CD4-positive, alpha-beta T cell treated with Interleukin-21 for 1 hour (primary cell): ENCODE results near the gene IDI2.
A peak's percentile ranks its signal among the peaks of the same experiment; 100 is the strongest.
"Not testable (repeated sequence)": the region's sequence is repeated elsewhere in the genome, so short reads cannot be mapped to it uniquely, and the experiment has no call there.

ENCODE experiments used
- DNase-seq: peaks from one replicate; pipeline ENCODE4 v3.0.0-alpha.2; 2020

The IDI2 gene

GRCh38 chr10:1025683-1026082 is at the start of gene IDI2:
TSS of gene IDI2 (minus strand) at chr10:1025859. CDS start at chr10:1024723, 1,136 bp downstream.
- no peak for DNase-seq

- DNase-seq, result peak; percentile 21
Measured at GRCh38 chr10:1074748-1075308, 49.2 kb upstream of the IDI2 start.

DNA sequence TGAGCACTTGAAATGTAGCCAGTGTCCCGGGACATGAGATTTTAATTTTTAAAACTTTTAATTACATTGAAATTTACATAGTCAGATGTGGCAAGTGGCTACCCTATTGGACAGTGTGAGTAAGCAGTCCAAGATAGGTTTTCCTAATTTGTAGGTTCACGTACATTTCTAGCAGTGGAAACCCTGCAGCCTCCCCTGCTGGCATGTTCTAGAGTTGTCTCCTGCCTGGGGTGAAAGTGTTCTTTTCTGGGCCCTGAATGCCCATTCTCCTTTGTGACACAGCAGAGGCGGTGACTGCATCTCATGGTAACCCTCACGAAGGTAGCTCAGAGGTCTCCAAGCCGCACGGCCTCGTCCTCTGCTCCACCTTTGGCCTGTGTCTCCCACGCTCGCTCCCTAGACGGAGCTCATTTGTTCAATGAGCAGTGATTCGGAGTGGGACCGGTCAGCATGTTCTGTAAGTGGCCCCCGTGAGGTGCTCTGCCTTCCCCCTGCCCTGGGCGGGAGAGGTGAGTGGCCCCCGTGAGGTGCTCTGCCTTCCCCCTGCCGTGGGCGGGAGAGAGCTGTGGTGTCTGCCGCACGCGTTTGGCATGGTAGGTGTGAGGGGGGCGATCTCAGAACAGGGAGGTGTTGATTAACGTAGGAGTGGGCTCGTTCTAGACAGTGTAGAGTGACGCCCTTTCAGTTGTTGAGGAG is 48.5 kb upstream of the IDI2 start:
- no peak for DNase-seq

GRCh38 chr10:1070919-1071318 is 45.3 kb upstream of the IDI2 start:
- DNase-seq, result no peak

DNA sequence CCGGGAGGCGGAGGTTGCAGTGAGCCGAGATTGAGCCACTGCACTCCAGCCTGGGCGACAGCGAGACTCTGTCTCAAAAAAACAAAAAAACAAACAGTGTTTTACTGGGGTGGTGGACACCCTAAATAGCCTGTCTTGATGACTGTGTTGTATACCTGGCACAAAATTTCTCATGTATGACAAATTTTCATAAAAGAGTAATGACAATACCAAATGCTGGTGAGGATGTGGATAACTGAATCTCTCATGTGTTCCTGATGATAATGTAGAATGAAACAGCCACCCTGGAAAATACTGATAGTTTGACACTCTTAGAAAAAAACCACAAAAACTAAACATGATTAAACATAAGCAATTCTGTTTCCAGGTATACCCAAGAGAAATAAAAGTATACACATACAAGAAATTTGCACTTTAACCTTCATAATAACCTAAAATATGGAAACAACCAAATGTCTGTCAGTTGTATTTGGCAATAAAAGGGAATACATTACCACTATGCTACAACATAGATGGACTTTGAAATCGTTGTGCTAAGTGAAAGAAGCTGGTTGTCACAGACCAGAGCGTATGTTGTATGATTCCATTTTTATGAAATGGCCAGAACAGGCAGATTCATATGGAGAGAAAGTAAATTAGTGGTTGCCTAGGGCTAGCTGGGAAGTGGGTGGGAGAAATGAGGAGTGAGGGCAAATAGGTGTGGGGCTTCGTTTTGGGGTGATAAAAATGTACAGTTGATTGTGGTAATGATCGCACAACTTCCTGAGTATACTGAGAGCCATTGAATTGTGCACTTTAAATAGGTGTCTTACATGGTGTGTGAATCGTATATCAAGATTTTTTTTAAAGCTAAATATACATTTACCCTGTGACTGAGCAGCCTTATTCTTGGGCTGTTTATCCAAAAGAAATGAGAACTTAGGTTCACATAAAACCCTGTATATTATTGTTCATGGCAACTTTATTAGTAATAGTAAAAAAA is 43.0 kb upstream of the IDI2 start:
- no peak for DNase-seq

DNA sequence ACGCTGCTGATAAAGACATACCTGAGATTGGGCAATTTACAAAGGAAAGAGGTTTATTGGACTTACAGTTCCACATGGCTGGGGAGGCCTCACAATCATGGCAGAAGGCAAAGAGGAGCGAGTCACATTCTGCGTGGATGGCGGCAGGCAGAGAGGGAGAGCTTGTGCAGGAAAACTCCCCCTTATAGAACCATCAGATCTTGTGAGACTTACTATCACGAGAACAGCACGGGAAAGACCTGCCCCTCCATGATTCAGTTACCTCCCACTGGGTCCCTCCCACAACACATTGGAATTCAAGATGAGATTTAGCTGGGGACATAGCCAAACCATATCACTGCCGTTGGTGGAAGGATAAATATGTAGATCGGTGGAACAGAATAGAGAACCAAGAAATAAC is 41.1 kb upstream of the IDI2 start:
- not testable (repeated sequence) for DNase-seq

DNA sequence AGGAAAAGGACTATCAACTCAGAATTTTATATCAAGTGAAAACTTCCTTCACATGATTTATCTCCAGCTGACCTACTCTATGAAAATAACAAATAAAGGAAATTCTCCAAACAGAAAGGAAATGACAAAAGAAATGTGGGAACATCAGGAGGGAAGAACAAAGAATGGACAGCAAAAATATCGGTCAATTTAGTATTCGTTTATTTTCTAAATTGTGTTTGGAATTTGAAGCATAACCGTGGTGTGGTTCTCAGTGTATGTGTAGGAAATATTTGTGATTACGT is 39.2 kb upstream of the IDI2 start:
- DNase-seq, result no peak

- DNase-seq, result peak; percentile 53
Measured at GRCh38 chr10:1063232-1063865, 37.7 kb upstream of the IDI2 start.

GRCh38 chr10:1061930-1062774 is 36.5 kb upstream of the IDI2 start:
- peak; percentile 28 for DNase-seq

DNA sequence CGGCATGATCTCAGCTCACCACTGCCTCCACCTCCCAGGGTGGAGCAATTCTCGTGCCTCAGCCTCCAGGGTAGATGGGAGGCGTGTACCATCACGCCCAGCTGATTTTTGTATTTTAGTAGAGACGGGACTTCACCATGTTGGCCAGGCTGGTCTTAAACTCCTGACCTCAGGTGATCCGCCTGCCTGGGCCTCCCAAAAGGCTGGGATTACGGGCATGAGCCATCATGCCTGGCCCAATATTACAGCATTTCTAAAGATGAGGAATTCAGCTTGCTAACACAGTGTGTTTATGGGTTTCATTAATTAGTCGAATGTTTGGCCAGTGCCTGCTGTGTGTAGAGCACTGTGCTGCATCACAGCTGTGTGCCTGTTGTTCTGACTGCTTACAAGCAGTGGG is 34.2 kb upstream of the IDI2 start:
- no peak for DNase-seq

- DNase-seq, result no peak
Measured at GRCh38 chr10:1058017-1058416, 32.4 kb upstream of the IDI2 start.

DNA sequence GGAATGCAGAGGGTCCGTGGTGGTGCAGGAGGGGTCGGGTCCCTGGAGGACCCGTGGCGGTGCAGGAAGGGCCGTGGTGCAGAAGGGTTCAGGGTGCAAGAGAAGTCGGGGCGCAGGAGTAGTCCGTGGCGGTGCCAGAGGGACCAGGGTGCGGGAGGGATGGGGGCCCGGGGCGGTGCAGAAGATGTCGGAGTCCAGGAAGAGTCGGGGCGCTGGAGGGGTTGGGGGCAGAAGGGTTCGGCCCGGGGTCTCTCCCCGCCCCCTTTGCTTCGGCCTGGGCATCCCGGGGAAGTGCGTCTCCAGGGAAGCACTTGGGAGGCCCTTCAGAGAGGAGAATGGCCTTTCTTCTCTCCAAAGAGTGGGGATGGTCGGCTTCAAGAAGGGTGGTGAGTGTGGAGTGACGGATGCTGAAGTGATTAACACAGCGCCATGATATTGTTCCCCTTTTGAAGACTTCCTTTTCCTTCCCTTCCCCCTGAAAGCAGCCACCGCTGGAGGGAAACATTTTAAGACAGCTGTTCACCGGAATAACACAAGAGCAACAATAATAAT is 31.5 kb upstream of the IDI2 start:
- no peak for DNase-seq

GRCh38 chr10:1056326-1057105 is 30.9 kb upstream of the IDI2 start, which contains the start of gene WDR37:
TSS of gene WDR37 (plus strand) at chr10:1056385. CDS start at chr10:1072156, 15,771 bp downstream.
- peak; percentile 88 for DNase-seq

- DNase-seq, result no peak
Measured at GRCh38 chr10:1054684-1055083, 29.0 kb upstream of the IDI2 start.

DNA sequence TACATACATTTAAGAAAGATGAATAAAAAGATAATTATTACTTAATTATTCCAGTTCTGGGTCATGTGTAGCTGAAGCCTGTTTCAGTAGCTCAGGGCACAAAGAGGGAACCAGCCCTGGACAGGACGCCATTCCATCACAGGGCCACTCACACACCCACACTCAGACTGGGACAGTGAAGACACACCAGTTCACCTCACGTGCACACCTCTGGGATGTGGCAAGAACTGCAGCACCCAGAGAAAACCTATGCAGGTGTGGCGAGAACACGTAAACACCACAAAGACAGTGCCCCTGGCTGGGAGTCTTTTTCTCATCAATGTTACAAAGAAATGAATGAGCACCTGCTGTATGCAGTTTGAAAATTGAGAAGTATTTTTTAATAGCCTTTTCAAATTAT is 24.9 kb upstream of the IDI2 start:
- DNase-seq, result peak; percentile 70

- peak; percentile 41 for DNase-seq
Measured at GRCh38 chr10:1050145-1050544, 24.5 kb upstream of the IDI2 start.

DNA sequence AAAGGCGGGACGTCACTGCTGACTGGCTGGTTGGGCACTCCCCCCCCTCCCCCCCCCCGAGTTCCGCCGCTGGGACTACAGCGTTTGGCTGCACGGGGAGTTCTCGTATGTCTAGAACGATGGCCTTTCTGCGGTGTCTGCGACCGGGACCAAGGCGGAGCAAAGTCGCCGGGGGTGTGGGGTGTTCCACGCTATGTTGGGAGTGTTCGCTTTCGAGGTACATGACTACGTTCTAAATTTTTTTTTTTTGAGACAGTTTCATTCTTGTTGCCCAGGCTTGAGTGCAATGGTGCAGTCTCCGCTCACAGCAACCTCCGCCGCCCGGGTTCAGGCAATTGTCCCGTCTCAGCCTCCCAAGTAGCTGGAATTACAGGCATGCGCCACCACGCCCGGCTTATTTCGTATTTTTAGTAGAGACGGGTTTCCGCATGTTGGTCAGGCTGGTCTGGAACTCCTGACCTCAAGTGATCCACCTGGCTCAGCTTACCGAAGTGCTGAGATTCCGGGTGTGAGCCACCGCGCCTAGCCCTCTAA is 23.8 kb upstream of the IDI2 start:
- no peak for DNase-seq

DNA sequence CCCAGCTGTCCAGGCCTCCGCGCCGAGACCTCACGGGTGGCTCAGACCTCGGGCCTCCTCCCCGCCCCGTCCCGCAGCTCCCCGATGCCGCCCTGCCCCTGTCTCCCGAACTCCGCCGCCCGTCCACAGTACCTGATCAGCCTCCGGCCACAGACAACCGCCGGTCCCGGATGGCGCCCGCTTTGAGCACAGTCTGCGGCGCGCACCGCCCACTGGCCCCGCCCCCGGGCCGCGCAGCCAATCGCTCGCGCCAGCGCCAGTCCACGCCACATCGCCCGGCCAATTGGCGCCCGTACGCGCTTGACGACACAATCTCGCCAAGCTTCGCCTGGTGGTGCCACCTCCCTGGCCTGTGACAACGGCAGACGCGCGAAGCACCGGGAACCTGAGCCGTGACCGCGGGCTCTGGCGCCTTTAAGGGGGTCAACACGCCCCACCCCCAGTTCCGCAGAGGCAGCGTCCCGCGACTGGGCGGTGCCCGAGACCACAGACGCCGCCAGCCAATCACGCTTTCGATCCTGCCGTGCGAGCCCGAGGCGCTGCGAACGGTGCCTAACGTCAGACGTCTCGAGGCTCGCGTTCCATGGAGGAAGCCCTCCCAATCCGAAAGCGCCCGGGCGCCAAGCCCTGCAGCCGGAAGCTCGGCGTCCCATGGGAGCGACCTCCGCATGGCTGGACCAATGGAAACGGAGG is 23.2 kb upstream of the IDI2 start, which contains the start of gene IDI1:
IDI1 (minus strand) TSS at position 388 of the 693 bp plus-strand sequence; CDS start at position 272, 116 bp downstream.
- DNase-seq, result peak; percentile 98

DNA sequence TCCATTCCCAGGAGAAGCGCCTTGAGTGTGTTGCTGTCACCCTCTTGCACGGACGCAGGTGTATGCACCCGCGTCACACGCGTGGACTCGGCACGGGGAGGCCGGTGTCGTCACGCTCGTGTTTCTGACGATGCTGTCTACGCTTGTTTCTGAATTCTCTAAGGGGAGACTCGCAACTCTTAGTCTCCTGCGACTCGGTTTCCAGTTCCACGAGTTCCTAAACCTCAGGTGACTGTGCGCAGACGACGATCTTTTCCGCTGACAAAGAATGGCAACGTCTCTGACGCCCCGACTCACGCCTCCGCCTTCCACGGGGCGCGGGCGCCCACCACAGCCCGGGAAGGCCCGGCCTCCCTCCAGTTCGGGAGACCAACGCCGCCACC is 22.7 kb upstream of the IDI2 start:
- DNase-seq, result peak; percentile 69

- DNase-seq, result no peak
Measured at GRCh38 chr10:1047937-1048336, 22.3 kb upstream of the IDI2 start.
